ENCODE data around the gene DCAF12.
"Not testable (repeated sequence)": the region's sequence is repeated elsewhere in the genome, so short reads cannot be mapped to it uniquely, and the experiment has no call there.

DCAF12 gene

GRCh38 chr9:34059281-34059680 is 67.2 kb downstream of the DCAF12 start:
- no peak for DNase-seq

GRCh38 chr9:34049630-34050384 is 76.7 kb downstream of the DCAF12 start:
- DNase-seq = peak; percentile 39

GRCh38 chr9:34048727-34049629 is 77.5 kb downstream of the DCAF12 start, which contains the start of gene UBAP2:
UBAP2 (minus strand) TSS chr9:34048887; CDS start chr9:34017148, 31,739 bp downstream.
- peak; percentile 98 for DNase-seq

- DNase-seq = peak; percentile 69
Measured at GRCh38 chr9:34047864-34048726, 78.4 kb downstream of the DCAF12 start.

GRCh38 chr9:34046784-34047379 is 79.6 kb downstream of the DCAF12 start:
- peak; percentile 16 for DNase-seq

- no peak for DNase-seq
Measured at GRCh38 chr9:34045903-34046302, 80.6 kb downstream of the DCAF12 start.

- not testable (repeated sequence) for DNase-seq
Measured at GRCh38 chr9:34042074-34042473, 84.4 kb downstream of the DCAF12 start.

GRCh38 chr9:34038851-34039250 is 87.6 kb downstream of the DCAF12 start:
- not testable (repeated sequence) for DNase-seq

GRCh38 chr9:34037626-34038025 is 88.9 kb downstream of the DCAF12 start:
- DNase-seq = no peak

GRCh38 chr9:34036625-34037024 is 89.9 kb downstream of the DCAF12 start:
- DNase-seq = no peak
